Superior temporal gyrus (tissue), 1 donor: Measurements from ENCODE around the gene B4GALNT2.
"Not testable (repeated sequence)": the region's sequence is repeated elsewhere in the genome, so short reads cannot be mapped to it uniquely, and the experiment has no call there.

Experiments used
- DNase-seq: peaks from one replicate; pipeline ENCODE4 v3.0.0-alpha.2; 2016; ENCODE audit errors: extremely low spot score

Gene B4GALNT2

DNA sequence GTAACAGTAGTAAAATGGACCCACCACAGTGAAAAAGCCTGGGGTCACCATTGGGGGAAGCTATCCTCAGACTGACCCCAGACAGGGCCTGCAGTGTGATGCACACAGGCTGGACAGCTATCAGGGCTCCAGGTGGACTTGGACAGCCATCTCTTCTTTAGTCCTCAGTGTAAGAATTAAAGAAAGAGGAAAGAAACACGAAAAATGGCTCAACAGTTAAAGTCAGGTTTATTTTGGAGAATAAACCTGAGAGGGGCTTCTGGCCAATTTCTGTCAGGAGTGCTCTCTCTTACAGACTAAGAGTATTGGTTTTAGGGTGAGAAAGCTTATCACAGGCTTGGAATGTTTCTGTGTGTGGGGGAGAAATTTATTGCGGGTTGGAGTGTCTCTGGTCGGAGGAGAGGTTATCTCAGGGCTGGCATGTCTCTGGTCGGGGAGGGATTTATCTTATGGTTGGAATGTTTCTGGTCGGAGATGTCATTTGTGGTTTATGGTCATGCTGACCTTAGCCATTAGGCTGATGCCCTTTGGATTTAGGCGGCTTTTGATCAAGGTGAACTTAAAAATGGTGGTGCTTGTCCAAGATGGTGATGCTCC, 10.8 kb upstream of the B4GALNT2 start:
- DNase-seq, result no peak

DNA sequence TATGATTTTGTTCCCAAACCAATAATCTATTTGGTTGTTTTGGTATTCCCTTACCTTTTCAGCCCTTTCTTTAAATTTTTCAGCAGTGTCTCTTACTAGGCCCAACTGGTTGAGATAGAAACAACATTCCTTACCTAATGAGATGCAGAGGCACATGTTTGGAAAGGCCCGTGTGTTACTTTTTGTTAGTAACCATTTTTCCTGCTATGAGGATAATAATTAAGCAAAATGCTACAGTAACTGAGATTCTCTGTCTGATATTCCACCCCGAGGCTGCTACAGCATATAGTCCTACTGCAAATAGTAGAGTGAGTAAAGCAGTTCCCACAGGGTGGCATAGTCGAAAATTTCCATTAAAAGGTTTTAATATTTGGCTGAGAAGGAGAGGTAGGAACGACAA, 10.0 kb upstream of the B4GALNT2 start:
- no peak for DNase-seq

DNA sequence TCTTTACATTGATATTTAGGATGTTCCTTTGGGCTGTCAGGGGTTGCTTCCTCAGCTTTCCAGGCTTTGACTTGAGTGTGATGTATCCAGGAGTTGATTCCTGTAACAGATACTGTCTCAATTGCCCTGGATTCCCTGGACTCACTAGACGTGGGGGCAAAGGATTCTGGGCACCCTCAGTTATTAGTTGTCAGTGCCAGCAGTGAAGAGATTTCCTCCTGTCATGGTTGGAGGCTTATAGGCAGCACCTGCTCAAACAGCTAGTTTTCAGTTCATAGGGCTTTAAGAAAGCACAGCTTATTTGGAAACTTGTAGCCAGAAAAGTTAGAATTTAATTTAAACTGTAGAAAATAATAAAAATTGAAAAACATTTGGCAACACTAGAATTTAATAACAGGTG, 9.5 kb upstream of the B4GALNT2 start:
- DNase-seq, result no peak

DNA sequence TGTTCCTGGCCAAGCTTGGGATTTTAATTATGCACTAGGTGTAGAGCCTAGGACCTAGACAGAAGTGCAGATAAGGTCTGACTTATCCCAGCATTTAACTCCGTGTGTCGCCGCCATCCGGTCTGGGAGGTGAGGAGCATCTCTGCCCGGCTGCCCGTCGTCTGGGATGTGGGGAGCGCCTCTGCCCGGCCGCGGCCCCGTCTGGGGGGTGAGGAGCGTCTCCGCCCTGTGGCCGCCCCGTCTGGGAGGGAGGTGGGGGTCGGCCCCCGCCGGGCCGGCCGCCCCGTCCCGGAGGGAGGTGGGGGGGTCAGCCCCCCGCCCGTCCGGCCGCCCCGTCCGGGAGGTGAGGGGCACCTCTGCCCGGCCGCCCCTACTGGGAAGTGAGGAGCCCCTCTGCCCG, 7.1 kb upstream of the B4GALNT2 start:
- no peak for DNase-seq

DNA sequence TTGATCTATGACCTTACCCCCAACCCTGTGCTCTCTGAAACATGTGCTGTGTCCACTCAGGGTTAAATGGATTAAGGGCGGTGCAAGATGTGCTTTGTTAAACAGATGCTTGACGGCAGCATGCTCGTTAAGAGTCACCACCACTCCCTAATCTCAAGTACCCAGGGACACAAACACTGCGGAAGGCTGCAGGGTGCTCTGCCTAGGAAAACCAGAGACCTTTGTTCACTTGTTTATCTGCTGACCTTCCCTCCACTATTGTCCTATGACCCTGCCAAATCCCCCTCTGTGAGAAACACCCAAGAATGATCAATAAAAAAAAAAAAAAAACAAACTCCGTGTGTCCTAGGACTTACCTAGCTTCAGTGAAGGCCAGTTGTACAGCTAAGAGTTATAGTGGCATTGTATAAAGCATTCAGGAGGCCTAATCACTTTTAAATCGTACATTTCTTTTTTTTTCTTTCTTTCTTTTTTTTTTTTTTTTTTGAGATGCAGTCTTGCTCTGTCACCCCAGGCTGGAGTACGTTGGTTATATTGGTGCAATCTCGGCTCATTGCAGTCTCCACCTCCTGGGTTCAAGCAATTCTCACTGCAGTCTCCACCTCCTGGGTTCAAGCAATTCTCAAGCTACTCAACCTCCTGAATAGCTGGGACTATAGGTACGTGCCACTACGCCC, 6.2 kb upstream of the B4GALNT2 start:
- not testable (repeated sequence) for DNase-seq

DNA sequence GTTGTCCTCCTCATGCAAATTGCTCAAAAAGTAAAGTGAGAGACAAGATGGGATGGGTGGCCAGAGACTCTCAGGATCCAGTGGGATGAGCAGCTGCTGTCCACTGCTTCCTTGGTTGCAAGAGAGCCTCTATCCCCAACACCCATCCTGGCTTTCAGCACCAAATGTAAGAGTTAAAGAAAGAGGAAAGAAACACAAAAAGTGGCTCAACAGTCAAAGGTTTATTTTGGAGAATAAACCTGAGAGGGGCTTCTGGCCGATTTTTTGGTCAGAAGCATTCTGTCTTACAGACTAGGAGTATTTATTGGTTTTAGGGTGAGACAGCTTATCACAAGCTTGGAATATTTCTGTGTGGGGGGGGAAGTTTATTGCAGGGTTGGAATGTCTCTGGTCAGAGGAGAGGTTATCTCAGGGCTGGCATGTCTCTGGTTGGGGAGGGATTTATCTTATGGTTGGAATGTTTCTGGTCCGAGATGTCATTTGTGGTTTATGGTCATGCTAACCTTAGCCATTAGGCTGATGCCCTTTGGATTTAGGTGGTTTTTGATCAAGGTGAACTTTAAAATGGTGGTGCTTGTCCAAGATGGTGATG, 3.1 kb upstream of the B4GALNT2 start:
- DNase-seq, result not testable (repeated sequence)

DNA sequence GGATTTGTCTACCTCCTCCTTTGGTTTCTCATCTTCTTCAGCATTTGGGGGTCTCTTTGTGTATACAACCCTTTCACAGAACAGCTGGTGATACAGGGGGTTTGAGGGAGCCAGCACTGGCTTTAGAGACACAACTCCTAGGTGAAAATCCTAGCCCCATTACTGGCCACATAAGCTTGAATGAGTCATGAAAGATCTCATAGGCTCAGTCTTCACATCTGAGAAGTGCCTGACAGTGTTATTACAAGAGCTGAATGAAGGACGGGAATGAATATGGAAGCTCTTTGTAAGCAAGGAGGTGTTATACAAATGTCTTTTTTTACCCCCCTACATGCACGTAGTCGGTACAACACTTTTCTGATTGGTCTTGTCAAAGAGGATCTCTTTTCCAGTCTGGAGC, 1.7 kb upstream of the B4GALNT2 start:
- no peak for DNase-seq

DNA sequence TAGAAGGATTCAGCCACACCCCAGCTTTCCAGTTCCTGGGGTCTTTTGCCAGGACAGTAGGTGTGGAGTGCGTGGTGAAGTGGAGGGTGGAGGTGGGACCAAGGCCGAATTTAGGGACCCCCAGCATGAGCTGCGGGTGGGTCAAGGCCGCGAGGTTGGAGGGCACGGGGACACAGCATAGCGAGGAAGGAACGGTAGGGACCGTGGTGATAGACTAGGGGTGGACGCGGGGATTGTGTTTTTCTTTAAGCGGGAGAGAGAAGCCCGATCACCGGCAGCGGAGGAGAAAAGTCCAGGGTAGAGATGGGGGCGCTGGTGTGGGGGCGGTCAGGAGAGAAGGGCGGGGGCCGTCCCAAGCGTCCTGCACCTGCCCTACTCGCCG, 261 bp upstream of the B4GALNT2 start:
- DNase-seq, result no peak

DNA sequence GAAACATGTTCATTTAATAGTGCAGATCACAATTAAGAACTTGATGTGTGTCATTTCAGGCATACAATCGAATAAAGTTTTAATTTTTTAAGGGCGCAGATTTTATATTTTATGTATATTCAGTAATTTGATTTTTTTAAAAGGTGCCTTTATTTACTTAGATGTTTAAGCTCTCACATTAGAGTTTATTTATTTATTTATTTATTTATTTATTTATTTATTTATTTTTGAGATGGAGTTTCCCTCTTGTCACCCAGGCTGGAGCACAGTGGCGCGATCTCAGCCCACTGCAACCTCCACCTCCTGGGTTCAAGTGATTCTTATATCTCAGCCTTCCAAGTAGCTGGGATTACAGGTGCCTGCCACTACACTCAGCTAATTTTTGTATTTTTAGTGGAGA, 3.8 kb downstream of the B4GALNT2 start:
- DNase-seq, result no peak

DNA sequence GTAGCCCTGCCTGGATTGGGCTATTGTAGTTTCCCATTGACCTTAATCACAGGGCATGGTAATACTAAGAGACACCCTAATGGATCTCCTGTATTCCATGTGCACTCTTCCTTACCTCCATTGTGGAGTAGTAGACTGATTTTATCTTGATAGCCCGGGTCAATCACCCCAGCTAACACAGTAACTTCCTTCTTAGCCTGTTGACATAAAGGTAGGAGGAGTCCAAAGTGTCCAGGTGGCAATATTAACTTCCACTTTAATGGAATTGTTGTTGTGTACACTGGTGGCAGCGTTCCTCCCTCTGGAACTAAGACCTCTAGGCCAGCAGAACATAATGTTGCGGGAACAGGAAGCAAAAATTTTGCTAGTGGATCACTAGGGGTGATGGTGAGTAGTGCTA, 13.1 kb downstream of the B4GALNT2 start:
- DNase-seq, result not testable (repeated sequence)

DNA sequence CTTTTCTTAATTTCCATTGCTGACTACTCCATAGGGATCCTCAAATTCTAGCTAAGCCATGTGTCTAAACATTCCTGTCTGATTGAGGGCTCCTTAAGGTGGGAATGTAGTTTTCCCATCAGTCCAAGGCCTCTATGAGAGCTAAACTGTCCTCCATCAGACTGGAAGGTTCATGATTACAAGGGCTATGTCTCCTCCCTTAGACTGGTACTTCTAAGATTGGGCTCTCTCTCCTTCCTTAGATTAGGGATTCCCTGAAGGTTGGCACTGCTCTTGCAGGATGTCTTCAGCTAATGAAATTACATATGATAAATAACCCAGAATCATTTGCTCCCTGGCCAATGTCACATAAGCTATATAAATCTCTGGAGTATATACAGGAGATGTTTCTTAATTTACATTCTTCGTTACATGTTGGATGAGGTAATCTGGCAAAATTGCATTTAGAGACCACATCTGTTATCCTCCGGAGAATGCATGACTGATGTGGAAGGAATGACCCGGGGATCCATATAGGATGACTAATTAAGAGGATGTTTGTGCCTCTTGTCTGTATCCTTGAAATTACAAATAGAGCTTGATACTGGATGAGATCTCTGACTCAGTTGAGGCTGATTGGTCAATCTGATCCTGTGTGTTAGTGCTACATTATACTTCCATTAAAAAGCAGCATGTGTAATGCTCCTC, 14.2 kb downstream of the B4GALNT2 start:
- no peak for DNase-seq

DNA sequence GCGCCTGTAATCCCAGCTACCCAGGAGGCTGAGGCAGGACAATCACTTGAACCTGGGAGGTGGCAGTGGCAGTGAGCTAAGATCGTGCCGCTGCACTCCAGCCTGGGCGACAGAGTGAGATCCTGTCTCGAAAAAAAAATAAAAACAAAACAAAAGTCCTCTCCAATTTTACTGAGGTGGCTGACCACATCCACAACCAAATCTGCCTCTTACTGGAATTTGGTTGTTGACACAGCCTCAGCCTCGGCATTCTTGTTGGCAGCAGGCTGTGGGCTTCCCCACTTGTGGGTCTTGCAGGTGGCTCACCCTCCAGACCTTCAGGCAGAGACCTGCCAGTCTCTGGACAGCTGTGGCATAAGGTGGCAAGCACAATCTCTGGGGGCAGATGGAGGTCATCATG, 15.6 kb downstream of the B4GALNT2 start:
- DNase-seq, result no peak

DNA sequence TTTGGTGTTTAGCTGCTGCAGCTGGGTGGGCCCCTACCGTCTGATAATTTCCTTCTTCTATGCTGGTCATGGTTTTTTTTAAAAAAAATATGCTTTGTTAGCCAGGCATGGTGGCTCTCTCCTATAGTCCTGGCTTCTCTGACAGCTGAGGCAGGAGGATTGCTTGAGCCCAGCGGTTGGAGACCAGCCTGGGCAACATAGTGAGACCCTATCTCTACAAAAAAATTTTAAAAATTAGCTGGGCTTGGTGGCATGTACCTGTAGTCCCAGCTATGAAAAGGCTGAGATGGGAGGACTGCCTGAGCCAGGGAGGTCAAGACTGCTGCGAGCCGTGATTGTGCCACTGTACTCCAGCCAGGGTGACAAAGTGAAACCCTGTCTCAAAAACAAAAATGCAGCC, 19.4 kb downstream of the B4GALNT2 start:
- no peak for DNase-seq

DNA sequence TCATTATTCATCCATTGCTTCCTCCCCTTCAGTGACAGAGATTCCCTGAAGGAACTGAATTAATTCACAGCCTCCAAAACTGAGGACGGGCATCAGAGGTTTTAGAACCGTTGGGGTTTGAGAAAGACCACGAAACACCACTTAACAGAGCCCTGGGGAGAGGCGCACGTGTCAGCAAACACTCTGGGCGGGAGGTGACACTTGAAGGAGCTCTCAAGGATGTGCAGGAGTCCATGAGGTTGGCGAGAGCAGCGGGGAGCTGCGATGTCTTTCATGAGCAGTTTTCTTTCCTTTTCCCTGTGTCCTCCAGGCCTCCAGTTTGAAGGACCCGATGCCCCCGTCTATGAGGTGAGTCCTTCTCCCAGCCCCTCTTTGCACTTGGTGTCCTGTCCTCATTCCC, 23.7 kb downstream of the B4GALNT2 start:
- DNase-seq, result no peak

DNA sequence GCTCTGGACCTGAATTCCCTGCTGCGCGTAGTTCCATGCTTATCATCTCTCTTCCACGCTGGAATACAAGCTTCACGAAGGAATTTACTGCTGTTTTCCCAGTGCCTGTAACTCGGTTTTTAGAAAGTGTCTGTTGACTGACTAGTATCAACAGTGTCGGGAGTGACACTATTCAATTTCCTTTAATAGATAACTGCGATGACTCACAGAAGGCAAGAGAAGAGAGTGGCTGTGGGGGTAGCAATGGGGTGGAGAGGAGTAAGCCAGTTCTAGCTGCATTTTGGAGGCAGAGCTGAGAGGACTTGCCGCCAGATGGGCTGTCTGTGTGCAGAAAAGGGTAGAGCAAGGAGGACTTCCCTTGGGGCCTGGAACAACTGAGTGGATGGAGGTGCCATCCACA, 25.2 kb downstream of the B4GALNT2 start:
- no peak for DNase-seq

DNA sequence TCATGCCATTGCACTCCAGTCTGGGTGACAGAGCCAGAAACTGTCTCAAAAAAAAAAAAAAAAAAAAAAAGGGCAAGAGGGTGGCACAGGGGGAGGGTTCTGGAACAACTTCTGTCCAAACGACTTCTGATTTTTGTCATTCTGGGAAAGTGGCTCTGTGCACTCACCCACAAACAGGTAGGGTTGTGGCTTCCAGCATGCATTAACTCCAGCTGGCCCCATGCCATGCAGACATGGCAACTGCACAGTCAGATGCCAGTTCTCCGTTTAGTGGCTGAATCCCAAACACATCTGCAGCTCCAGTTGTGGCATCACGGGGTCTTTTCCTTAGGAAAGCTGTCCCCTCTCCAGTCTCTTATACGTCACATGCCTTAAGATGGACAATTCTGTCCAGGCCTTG, 30.3 kb downstream of the B4GALNT2 start:
- no peak for DNase-seq

DNA sequence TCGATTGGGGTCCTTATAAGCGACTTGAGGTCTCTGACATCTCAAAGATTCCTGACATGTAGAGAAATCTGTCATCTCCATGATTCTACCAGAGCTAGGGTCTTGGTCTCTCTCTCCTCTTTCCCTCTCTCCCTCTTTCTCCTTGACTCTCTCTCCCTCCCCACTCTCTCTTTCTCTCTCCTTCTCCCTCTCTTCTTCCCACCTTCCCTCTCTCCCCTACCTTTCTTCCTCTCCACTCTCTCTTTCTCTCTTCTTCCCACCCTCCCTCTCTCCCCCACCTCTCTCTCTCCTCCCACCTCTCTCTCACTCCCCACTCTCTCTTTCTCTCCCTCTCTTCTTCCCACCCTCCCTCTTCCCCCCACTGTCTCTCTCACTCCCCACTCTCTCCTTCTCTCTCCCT, 32.6 kb downstream of the B4GALNT2 start:
- DNase-seq, result no peak

DNA sequence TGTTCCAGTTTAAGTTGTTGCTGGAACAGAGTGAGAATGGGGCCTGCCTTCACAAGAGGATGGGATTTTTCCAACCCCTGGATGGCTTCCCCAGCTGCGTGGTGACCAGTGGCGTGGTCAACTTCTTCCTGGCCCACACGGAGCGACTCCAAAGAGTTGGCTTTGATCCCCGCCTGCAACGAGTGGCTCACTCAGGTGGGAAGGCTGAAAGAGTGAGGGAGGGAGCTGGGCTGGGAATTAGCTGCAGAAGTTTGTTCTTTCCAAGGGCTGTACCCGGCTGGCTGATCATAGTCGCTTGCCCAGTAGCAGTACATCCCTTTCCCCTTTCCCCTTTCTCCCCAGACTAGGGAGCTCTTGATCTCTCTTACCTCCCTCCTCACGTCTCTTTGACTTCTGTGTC, 36.1 kb downstream of the B4GALNT2 start:
- no peak for DNase-seq

DNA sequence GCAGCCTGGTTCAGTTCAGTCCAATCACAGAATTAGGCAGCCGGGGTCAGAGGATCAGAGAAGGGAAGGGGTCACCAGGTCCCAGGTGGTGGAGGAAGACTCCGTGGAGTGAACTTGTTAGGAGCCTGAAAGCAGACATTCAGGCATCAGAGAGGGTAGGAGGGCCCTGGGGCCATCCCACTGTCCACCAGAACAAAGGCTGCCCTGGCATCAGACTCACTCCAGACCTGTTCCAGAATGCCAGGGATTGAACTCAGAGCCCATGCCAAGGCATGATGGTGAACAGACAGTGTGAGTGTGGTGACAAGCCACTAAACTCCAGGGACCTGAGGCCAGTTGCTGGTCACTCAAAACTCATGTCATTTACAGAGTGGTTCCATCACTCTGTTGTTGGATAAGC, 37.6 kb downstream of the B4GALNT2 start:
- no peak for DNase-seq

DNA sequence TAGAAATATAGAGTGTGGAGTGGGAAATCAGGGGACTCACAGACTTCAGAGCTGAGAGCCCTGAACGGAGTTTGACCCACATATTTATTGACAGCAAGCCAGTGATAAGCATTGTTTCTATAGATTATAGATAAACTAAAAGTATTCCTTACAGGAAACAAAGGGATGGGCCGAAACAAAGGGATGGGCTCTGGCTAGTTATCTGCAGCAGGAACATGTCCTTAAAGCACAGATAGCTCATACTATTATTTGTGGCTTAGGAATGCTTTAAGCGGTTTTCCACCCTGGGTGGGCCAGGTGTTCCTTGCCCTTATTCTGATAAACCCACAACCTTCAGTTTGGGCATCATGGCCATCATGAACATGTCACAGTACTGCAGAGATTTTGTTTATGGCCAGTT, 38.1 kb downstream of the B4GALNT2 start:
- not testable (repeated sequence) for DNase-seq

DNA sequence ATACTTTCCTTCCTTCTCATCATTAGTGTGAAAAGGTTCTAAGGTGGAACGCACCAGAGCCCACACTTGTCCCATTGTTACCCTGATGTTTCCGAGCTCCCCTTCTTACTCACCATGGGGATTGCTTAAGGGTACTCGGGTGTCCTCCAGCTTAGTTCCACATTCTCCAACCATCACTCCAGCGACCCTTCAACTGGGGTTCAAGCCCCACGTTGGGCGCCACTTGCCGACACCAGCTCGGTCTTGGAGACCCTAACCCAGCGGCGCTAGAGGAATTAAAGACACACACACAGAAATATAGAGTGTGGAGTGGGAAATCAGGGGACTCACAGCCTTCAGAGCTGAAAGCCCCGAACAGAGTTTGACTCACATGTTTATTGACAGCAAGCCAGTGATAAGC, 43.4 kb downstream of the B4GALNT2 start:
- DNase-seq, result not testable (repeated sequence)

DNA sequence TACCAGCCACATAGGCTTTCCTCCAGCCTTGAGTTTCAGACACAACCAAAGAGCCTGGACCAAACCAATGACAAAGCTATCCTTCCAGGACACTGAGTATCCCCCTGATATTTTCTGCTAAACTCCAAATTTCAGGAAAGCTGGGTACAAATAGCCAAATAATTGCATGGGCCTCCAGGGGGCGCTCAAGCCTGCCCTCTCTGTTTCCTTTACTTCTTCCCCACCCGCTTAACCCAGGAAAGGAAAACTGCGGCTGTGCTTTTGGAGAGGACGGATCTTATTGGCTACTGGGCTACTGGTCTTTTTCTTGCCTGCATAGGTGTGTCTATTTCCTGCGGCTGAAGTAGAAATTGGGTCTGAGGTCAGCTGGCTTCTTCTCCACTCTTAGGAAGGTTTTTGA, 47.7 kb downstream of the B4GALNT2 start:
- peak; percentile 67 for DNase-seq
